Activated gamma-delta T cell (primary cell): Measurements from ENCODE around the gene RCOR1.

ENCODE experiments used
- DNase-seq: peaks from one replicate; lab custom pipeline; 2025; lab: John Stamatoyannopoulos, UW

Gene RCOR1

DNA sequence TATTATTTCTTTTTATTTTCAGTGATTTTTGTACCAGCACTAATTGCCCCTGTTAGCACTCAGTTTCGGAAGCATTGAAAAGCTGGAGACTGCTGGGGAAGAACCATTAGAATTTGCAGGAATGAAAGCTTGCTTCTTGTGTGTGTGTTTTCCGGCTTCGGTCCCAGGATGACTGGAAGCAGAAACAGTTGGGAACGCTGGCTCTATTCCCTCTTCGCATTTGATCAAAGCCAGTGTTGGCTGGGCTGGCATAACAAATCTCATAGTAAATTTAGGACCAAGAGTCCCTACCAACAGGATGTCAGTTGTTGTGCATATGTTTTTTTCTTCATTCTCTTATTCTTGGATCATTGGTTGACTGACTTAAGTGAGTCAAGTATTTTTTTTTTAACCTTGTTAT lies 131.2 kb downstream of the RCOR1 start:
- no peak for DNase-seq

DNA sequence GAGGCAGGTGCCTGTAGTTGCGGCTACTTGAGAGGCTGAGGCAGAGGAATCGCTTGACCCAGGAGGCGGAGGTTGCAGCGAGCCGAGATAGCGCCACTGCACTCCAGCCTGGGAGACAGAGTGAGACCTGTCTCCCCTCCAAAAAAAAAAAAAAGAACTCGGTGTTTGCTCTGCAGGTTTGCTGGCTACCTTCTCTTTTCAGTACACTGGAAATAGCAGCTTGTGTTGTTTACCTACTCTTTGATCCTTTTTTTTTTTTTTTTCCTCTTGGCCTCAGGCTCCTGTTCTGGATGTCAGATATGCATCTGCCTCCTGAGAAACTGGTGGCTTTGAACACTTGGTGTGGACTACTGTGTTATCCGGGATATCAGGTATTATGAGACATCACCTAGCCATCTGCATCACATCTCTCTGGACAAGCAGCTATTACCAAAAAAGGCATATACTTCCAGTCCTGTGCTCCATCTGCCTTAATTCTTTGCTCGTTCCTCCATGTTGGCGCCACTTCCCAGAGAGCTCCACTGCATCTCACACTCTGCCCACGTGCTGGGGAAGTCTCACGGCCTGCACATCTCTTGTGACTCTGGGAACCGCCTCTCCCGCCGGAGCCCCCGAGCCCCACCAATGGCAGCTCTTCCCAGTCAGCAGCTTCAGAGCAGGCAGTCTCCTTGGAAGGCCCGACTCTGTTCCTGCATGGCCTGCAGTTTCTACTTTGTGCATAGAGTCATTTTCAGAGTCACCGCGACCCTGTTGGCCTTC lies 133.9 kb downstream of the RCOR1 start:
- DNase-seq = no peak

DNA sequence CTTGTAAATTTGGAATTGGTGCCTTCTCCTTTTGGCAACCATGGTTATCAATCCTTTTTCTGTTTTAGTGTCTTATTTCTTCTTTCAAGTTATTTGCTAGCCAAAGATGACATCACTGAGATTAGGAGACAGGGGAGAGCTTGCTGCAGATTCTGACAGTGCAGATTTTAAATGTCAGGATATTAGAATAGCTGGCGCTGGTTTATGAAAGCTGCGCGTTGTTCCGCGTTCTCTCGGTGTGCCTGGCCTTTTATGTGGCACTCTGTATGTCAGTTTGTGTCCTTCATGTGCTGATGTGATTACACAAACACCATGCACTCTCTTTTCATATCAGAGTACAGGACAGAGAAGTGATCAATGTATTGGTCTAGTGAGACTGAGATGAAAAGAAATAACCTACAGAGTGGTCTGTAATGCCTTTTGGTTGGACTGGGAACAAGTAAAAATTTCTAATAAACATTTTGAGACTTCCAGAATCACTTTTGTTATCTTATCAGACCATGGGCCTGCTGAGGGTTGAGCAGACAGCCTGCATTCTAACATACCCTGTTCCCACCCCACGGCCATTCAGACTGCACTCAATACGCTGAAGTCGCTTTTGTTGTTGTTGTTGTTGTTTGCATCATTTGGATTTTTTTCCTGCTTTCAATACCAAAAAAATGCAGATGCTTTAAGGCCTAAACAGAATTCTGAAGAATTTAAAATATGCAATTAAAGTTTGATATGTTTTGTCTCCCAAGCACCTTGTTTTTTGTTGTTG lies 135.1 kb downstream of the RCOR1 start:
- DNase-seq = no peak

DNA sequence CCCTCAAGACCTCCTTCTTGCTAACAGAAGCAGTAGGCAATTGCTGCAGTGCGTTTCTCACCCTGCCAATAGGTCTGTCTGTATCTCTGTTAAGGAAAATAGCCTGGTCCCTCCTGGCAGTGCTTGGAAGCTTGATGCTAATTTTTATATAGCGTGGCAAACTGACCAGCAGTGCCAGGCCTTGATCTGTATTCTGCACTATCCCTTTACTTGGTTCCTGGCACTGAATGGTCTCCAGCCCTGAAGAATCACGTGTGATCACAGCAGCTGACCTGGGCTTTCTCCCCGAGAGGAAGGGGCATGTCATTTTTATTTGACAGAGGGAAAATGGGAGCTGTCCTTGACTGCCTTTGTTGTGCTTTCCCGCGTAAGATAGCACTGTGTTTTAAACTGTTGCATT lies 136.1 kb downstream of the RCOR1 start:
- DNase-seq = no peak

- DNase-seq = no peak
These were observed 136.8 kb downstream of the RCOR1 start for GRCh38 chr14:102729268-102729667.

DNA sequence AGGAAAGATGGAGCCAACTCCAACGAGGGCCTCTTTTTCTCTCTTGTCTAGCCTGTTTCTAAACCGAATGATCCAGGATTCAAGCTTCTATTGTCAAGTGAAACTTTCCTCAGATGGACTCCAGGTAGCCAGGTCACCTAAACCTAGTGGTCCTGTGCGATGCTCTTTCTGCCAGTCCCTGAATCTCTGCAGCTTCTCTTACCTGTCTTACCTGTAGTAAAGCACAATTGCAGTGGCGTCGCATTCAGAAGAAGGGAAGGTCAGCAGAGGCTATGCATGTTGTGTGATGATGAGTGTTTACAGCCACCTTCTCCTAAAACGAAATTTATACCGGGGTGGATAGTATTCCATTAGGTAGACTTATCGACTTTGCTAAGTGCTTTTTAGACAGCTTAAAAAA lies 137.4 kb downstream of the RCOR1 start:
- no peak for DNase-seq

GRCh38 chr14:102731101-102731870 lies 138.8 kb downstream of the RCOR1 start:
- no peak for DNase-seq

GRCh38 chr14:102731871-102732800 lies 139.7 kb downstream of the RCOR1 start:
- DNase-seq = no peak

GRCh38 chr14:102732924-102733323 lies 140.5 kb downstream of the RCOR1 start:
- DNase-seq = no peak

DNA sequence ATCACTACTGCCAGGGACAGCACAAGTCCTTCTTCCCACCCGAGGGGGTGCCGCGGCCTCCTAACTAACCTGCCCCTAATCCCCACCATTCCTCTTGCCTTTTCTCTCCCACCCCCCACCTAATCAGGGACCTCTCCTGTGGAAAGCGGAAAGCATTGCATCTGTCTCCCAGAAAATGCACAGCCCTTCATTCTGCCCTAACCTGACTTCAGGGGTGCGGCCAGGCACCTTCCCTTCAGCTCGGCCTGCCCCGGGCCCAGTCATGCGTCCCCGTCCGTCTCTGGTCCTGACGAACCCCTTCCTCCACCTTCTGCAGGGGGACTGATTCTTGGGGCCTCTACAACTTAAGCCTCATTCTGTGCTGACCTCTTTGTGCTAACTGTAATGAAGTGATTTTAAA lies 140.9 kb downstream of the RCOR1 start:
- no peak for DNase-seq

- DNase-seq = no peak
These were observed 142.0 kb downstream of the RCOR1 start for GRCh38 chr14:102734436-102734835.

- no peak for DNase-seq
These were observed 144.5 kb downstream of the RCOR1 start for GRCh38 chr14:102736956-102737355.

DNA sequence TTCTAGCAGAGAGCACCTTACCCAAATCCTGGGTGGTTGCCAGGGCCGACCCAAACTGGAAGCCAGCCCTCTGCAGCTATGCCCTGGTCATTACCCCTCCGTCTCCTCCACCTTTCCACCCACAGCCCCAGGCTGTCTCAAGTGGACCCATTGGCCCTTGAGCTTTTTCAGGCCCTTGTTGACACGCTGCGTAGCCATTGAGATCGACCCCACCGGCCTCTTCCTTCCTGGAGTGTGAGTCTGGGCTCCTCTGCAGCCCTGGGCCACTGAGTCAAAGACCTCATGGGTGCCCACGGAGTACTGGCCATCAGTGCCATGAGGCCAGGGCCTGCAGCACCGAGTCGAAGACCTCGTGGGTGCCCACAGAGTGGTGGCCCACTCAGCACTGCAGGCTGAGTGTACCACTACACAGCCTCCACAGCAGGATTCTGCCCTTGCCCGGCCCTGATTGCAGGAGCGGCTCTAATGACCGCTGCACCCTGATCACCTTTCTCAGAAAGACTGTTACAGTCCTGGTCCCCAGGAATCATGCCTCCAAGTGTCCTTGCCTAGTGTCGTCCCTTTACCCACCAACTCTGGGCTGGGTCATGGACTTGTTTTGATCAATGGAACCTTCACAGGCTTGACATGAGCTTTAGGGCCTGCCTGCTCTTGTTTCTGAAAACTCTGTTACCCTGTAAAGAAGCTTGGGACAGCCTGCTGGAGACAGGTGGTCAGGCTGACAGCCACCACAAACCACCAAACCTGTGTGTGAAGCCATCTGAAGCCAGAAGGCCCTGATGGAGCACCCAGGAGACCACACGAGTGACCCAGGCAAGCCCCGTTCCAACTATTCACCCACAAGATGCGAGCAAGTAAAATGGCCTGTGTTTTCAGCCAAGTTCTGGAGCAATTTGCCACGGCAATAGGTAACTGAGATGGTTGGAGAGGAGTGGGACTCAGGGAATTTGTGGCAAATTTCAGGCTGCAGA lies 145.2 kb downstream of the RCOR1 start:
- no peak for DNase-seq

GRCh38 chr14:102738373-102739189 lies 146.1 kb downstream of the RCOR1 start:
- no peak for DNase-seq

GRCh38 chr14:102739190-102739469 lies 146.7 kb downstream of the RCOR1 start:
- no peak for DNase-seq

GRCh38 chr14:102746634-102747438 lies 154.4 kb downstream of the RCOR1 start:
- no peak for DNase-seq

GRCh38 chr14:102748806-102749205 lies 156.4 kb downstream of the RCOR1 start:
- no peak for DNase-seq

- no peak for DNase-seq
These were observed 157.2 kb downstream of the RCOR1 start for GRCh38 chr14:102749393-102750305.
